ENCODE data around the gene CMTM6.
"Not testable (repeated sequence)": the region's sequence is repeated elsewhere in the genome, so short reads cannot be mapped to it uniquely, and the experiment has no call there.

Gene CMTM6

DNA sequence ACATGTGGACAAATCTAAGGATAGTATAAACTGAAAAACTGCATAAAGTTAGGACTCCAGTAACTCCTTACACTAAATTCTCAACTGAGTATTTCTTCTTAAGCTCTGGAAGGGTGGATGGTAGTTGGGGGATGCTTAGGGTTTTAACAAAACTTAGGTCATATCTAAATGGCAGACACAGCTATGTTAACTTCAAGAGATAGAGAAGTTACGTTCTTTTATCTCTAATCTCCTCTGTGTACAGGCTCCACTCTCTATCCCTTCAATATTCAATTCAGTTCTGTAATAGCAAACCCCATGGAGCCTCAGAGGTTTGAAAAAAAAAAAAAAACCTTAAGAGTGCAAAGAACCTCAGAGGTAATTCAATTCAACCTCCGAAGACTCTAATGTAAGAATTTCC, 3.1 kb downstream of the CMTM6 start:
- no peak for DNase-seq (ENCODE audit: low spot score)

DNA sequence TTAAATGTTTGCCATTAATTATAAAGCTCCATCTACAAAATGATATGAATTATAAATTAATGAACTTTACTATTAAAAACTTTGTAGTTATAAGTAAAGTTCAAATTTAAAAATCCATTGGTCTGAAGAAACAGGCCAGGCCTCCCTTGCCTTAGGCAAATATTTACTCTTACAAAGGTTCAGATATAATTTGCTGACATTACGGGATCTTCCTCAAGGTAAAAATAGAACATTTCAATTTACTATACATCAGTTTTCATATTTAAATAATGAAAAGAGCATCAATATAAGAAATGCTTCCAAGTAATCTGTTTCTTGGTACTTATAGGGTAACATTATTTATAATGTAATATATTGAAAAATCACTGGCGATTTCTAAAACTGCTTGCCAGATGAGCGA, 3.7 kb downstream of the CMTM6 start:
- no peak for DNase-seq (ENCODE audit: low spot score)

DNA sequence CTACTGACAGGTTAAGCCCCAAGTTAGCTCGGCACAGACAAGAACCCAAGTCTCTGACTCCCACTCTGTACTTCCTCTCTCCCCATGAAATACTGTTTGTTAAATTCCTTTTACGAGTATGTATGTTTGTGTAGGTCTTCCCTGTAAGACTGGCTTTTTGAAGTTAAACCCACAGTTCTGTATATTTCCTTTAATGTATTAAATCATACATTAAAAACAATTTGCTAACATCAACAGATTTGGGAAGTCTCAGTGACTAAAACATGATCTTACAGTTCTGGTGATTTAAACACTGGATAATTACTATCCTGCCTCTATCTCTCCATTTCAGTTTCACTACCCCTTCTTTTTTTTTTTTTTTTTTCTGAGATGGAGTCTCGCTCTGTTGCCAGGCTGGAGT, 4.4 kb downstream of the CMTM6 start:
- peak; percentile 24 for DNase-seq (ENCODE audit: low spot score)

DNA sequence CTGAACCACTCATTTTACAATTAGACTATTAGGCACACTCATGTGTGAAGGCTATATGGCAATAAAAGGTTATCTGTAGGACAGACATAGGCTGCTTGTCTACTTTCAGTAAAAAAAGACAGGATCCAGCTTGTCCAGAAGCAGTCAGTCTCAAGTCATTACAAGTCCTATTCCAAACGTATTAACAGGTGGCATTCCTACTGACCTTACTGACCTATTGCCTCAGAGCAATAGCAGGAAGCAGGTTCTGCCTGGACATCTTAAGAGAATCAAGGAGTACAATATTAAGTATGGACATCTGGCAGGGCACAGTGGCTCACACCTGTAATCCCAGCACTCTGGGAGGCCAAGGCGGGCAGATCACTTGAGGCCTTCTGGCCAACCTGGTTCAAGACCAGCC, 7.0 kb downstream of the CMTM6 start:
- no peak for DNase-seq (ENCODE audit: low spot score)

DNA sequence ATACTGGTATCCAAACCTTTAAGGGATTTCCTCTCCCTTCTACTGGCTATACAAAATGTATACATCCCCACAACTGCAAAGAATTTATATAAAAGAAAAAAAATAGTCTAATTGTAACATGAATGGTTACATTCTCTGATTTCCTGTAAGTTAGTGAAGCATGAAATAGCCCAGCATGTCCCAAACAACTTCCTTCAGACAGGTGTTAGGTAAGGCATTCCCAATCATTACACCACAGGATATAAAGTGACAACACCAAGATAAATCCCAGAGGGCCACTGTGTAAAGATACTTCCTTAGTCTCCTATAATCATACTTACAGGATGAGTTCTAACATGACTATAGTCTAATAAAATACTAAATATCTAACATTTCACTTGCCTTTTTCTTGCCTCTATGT, 7.6 kb downstream of the CMTM6 start:
- no peak for DNase-seq (ENCODE audit: low spot score)

DNA sequence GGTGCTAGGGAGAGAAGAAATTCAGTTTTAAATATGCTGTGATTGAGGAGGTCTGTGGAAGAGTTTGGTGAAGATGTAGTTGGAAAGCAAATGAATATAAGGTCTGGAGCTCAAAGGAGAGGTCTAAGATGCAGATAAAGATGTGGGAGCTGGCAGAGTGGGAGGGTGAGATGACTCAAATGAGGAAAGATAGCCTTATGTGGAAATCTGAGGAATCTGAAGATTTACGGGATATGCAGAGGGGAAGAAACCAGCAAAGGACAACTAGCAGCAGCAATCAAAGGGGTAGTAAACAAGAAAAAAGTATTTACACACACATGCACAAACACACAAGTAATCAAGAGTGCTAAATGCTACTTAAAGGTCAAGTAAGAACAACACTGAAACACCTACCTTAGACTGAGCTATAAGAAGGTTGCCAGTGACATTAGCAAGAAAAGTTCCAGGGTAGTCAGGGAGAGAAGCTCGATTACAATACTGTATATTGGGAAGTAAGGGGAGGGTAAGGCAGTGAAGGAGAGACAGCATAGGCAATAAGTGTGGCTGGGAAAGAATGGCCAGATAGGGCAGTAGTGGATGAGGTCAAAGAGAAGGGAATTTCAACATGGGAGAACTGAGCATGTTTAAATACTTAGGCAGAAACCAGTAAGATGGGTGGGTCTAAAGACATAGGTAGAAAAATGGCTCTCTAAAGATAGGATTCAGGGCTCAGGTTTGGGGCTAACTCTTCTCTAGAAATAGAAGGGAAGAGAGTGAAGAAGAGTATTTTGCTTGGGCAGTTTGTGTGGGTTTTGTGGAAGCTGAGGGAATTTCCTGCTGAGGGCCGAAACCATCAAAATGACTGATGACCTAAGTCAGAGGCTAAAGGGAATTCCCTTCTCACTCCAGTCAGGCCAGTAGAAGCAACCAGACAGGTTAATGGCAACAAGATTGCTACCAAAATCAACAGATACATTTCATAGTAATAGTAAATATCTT, 8.9 kb downstream of the CMTM6 start:
- no peak for DNase-seq (ENCODE audit: low spot score)

DNA sequence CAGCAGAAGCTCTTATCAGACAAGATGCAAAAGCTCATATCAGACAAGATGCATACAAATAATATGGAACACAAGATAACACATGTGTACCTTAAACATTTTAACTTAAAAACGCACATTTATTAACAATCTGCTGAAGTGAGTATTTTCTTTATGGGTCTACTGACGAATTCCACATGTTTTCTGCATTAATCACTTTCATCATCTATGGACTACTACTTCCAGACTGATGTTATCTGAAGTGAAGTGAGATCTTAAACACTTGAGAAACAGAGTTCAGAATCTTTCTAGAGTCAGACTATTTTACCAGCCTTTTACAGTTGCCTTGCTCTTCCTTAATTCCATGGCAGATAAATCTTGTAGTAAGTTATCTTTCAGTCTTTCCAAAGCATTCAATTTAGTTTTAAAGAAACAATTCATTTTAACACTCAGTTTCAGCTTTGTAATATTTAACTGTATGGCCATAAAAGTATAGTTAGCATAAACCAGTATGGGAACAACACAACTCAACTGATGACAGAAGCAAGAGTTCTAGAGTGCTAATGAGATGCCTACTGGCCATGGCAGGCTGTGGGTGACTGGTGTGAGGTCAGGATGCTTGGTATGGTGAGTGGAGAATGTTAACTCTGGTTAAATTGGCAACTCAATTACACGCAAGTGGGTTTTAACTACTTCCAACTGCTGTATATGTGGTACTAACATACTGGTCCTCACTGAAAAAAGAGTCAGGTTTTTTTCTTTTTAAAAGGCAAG, 9.8 kb downstream of the CMTM6 start:
- no peak for DNase-seq (ENCODE audit: low spot score)

DNA sequence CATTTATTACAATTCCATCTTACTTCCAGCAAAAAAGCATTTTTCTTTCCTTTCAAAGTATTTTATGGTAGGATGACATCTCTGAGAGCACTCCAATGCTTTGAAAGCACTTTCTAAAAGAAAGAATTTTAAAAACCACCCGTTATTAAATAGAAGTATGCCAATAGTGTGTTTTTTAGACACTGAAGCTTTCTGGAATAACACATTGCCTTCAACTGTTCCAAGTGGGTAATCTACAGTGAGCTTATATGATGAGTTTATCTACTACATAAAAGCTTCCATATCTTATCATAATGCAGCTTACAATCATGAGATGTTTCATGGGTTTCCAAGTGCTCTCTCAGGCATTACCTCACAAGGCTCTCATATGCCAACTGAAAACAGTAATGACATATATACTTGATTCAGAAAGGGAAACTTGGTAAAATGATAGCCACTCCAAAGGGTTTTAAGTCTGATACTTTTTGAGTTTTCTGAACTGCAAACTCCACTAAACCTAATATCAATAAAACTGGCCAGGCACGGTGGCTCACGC, 14.1 kb downstream of the CMTM6 start:
- DNase-seq (ENCODE audit: low spot score): no peak

DNA sequence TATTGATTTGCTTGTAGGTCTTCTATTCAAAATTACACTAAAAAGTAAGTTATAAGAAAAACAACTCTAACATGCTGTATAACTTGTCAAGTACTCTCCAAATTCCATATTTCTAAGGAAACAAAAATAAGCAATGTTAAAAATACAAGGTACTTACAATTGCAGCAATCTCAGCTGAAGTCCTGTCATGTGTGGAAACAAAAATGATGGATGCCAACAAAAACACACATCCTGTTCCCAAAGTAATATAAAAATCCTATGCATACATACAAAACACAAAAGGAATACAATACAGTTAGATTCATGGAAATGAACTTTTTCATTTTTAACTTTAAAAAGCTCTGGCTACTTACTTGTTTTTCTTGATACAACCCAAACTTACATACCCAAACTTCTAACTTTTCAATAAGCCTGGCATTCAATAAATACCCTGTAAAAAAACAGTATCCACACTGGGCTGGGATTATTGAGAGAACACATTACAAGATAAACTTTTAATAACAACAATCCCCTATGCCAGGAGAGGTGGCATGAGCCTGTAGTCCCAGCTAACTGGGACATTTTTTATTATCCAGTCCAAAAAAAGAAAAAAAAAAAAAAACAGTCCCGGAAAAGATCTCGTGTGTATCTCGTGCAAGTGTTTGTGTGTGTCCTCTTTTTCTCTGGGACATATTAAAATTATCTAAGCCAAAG, 14.7 kb downstream of the CMTM6 start:
- no peak for DNase-seq (ENCODE audit: low spot score)

DNA sequence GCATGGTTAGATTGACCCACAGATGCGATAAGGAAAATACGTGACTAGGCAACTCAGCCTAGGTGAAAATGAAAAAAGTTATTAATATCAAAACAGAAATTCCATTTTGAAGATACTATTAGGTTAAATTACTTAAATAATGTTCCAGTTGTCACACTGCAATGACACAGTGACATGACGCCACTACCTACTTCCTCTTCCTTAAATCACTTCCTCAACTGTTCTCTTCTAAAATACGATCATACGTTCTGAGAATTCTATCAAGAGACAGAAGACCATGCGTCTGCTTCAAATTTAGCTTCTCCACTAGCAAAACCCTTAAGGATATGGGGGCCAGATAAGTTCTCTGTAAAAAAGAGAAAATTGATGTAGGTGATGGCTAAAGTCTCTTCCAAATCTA, 18.2 kb downstream of the CMTM6 start:
- peak; percentile 68 for DNase-seq (ENCODE audit: low spot score)

DNA sequence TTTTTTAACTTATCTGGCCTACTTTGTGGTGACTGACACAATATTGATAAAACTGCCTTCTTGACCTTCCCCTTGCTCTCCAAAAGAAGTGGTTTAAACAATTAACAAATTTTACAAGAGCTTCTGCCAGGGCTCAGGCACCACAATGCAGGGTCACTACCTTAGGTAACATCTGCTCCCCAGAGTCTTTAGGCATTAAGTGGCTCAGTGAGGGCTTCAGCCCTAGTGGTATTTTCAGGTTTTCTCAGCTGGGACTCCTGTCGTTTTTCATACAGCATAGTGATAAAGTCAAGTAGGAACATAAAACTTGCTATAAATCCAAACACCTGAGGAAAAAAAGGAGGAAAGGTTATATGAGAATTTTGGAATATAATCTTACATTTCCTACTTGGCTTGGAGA, 18.9 kb downstream of the CMTM6 start:
- no peak for DNase-seq (ENCODE audit: low spot score)

DNA sequence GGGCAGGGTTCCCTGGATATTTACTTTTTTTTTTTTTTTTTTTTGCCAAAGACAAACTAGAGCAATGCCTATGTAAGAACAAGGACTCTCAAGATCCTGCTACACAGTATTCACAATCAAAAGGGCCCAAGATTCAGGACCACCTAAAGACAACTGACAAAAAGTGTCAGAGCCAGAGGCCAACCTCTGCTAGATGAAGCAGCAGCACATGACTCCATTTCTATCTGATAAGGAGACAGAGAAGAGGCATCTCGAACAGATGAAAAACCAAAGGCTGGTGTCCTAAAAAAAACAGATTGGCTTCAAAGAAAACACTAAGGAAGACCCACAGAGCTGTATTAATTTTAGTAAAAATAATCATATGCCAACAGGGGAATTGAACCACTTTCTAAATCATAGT, 20.0 kb downstream of the CMTM6 start:
- no peak for DNase-seq (ENCODE audit: low spot score)

DNA sequence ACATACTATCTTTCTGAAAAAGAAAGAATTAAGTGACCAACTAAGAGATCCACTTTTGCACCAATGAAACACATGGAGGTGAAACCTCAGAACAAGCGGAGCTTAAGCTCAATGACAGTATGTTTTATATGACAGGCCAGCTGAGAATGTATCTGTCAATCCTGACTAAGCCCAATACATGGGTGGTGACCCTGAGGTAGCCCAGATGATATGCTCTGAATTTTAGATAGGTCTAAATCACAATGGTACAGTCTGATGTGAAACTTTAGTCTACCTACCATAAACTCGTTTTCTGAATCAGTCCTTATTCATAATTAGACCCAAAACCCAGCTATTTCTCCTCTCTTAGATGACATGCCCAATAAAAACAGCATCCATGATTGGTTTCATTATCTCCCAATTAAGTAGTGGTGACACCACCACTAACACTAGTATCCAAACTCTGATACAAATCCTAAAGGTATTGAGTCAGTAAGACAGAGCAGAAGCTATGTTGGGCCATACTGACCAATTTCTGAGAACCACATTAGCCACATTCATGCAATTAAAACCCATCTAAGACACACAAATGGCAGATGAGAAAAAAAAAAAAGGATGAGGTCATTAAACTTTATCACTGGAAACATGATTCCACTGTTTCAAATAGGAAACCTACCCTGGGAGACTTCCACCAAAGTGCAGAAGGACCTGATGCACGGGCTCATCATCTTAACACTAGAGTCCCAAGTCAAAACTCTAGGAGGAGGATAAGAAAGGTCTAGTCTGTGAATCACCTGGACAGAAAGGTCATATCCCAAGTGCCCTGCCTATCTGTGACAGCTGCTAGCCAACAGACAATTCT, 20.6 kb downstream of the CMTM6 start:
- DNase-seq (ENCODE audit: low spot score): no peak

DNA sequence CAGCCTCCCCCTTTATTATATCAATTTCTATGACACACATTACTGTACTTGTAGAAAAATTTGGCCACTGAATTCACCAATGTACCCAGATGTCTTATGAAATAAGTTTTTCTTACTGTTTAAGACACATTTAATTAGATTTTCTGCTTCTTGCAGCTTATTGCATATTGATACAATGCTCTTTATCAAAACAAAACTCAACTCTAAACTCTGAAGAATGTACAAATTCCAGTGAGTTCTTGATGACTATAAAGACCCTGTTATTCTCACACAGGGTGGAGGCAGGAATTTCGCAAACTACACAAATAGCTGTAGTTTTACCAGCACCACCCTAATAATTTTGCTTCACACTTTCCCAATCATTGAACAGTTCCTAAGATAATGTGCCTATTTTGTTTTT, 22.0 kb downstream of the CMTM6 start:
- DNase-seq (ENCODE audit: low spot score): no peak

DNA sequence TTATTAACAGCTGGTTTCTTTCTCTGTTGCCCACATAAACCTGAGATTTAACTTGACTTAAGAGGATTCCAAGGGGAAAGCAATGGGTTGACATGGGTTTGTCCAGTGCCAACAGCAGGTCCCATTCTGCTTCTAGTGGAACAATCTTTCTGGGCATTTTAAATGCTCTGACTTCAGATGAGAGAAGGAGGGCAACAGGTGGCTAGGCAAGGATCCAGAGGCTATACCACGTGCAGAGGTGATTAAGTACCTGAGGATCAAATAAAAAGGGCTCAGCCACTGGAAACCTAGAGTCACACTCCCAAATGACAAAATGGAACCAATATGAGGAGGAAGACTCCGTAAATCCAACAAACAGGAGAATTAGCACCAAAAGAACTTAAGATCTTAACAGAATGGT, 28.5 kb downstream of the CMTM6 start:
- DNase-seq (ENCODE audit: low spot score): no peak

DNA sequence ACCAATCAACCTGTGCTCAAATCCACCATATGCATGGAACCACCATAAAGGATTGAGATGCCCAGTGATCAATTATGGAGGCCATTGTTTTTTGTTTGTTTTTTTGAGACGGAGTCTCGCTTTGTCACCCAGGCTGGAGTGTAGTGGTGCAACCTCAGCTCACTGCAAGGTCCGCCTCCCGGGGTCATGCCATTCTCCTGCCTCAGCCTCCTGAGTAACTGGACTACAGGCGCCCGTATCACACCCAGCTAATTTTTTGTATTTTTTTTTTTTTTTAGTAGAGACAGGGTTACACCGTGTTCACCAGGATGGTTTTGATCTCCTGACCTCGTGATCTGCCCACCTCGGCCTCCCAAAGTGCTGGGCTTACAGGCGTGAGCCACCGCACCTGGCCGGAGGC, 30.5 kb downstream of the CMTM6 start:
- not testable (repeated sequence) for DNase-seq (ENCODE audit: low spot score)

DNA sequence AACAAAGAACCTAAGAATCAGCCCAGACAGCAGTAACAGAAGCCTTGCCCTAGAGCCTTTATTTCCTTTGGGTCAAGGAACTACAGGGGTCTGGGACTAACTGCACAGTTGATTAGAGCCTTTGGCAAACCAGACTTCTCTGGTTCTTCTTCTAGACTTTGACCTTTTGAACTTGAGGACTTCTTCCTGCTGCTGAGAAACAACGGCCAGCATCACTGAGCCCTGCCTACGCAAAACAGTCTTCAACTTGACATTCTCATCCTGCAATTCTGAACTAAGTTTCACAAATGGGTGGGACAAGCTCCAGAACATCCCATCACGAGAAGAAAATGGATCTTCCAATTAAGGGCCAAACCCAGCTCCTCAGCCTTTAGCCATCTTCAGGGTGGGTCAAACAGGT, 31.4 kb downstream of the CMTM6 start:
- DNase-seq (ENCODE audit: low spot score): no peak

DNA sequence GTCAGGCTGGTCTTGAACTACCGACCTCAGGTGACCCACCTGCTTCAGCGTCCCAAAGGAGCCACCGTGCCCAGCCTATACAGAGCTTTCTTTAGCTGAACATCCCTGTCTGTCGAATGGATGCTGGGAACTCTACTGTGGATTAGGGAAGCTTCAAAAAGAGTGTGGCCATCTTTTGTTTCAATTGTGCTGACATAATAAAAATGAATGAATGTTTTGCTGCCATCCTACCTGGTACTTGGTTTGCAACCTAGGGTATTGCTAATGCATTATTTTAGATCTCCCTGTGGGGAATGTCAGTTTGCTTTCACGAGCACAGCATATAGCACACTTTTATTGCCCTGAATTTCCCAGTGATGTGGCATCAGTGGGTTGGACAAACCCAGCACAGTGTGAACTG, 32.3 kb downstream of the CMTM6 start:
- no peak for DNase-seq (ENCODE audit: low spot score)

DNA sequence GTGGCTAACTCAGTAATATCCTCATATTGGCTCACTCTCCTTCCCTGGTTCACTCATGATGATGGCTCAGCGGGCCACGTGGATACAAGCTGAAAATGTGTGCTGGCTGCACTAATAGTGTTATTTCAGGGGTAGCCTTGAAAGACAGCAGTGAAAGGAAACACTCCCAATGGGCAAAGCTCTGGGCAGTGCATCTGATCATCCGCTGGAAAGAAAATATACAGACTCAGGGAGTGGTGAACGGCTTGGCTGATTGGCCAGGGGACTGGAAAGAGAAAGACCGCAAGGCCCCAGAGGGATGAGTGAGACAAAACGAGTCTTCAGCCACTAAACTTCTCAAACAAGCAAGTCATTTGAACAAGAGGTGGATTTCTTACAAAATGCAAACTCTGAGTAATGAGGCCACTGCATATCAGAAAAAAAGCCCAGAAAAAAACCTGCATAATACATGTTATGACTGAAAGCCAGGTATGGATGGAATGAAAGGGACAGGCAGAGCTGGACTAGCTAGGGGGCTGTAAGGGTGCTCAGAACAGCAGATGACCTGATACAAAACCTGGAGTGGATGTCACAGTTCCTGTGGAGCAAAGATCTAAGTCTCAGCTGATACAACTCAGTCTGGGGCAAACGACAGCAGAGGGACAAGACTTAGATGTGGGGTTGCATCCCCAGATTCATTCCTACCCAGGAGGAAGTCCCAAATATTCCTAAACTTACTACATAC, 33.3 kb downstream of the CMTM6 start:
- DNase-seq (ENCODE audit: low spot score): no peak

DNA sequence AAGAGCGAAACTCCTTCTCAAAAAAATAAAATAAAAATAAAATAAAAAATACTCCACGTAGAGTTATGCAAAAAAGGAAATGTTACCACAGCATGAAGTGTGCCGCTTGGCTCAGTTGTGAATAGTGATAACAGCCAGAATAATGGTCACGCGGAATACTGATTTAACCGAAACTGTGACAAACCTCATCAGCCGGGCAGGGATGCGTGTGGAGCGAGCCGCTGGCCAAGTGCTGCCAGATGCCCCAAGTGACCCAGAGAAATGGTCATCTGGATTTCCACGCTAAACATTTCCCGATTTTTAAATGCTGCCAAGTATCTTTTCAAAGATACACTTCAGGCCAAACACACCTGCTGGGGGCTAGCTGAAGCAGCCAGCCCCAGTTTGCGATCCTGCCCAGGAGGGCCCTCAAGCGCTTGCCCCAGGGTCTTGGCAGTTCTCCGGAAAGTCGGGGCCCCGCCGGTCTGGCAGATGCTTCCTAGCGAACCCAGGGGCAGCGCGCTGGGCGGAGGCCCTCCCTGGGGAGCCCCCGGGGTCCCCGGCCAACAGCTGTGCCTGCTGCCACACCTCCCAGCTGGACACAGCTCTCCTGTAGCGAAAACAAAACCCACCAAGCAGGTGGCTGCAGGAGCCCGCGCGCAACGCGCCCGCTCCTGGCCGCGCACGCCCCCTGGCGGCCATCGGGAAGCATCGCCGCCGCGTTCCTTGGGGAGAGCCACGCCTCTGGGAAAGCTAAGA, 35.1 kb downstream of the CMTM6 start:
- DNase-seq (ENCODE audit: low spot score): peak; percentile 68

All from pons (tissue), 1 donor.